ENCODE data around the gene KRT79.

GRCh38 chr12:52813203-52813819 lies 20.8 kb downstream of the KRT79 start:
- no peak for TF ChIP-seq SIN3A (IDR thresholded peaks at IDR 0.05; ENCODE audit: borderline replicate concordance, insufficient read depth, low read depth, low read length)
- TF ChIP-seq CTCF (IDR thresholded peaks at IDR 0.05): no peak
- no peak for TF ChIP-seq POLR2AphosphoS5 (IDR thresholded peaks at IDR 0.05; ENCODE audit: low read depth, low read length)

Measured in Panc1 (cell line).